Mesothelial cell of epicardium (in vitro differentiated cells): ENCODE results near the gene MYO1D. TPM values are rescaled to one million over a fixed set of nuclear protein-coding genes. Genes with fewer than 3 reads are reported as not detected.

Experiments
- DNase-seq, 2 experiments: peaks; one replicate each; pipeline ENCODE4 v3.0.0; 2021; ENCODE audit warnings: low spot score in 2 of 2; ENCODE audit not compliant: unreplicated experiment in 2 of 2
- H3K27ac Mint-ChIP-seq: 2 replicates; pipeline ENCODE4 v1.8.0; 2021; ENCODE audit warnings: mixed read lengths
- H3K27me3 Mint-ChIP-seq: 2 replicates; pipeline ENCODE4 v1.8.0; 2021; ENCODE audit warnings: low read depth, mixed read lengths
- H3K36me3 Mint-ChIP-seq: 2 replicates; pipeline ENCODE4 v1.8.0; 2021; ENCODE audit warnings: mixed read lengths
- H3K4me1 Mint-ChIP-seq: 2 replicates; pipeline ENCODE4 v1.8.0; 2021; ENCODE audit warnings: mixed read lengths
- H3K4me3 Mint-ChIP-seq: 2 replicates; pipeline ENCODE4 v1.8.0; 2021; ENCODE audit warnings: mild to moderate bottlenecking, moderate library complexity, mixed read lengths
- H3K9me3 Mint-ChIP-seq: 2 replicates; pipeline ENCODE4 v1.8.0; 2021; ENCODE audit warnings: mixed read lengths
- CTCF ChIP-seq: fragments of 200-600 bp; sonication (generic); IDR thresholded peaks from one replicate; pipeline ENCODE4 v1.5.0; 2021; ENCODE audit warnings: antibody characterized with exemption; ENCODE audit not compliant: unreplicated experiment
- total RNA-seq: library from RNA; stranded (reverse); gene quantifications from 3 replicates; pipeline ENCODE4 v1.2.1, GENCODE V29; 2021

The MYO1D gene
- total RNA-seq, 1 donor from 2014 or later: 48.6 TPM

- H3K27ac Mint-ChIP-seq: peak overlapping the region; percentile 94
- DNase-seq: no peak
These were observed 14.0 kb downstream of the MYO1D start for GRCh38 chr17:32862940-32863339.

GRCh38 chr17:32861981-32862380 lies 14.9 kb downstream of the MYO1D start:
- H3K4me3 Mint-ChIP-seq: no peak overlapping the region
- DNase-seq: no peak
- no peaks in the 10 kb centered on the region for H3K36me3 Mint-ChIP-seq
- no peaks in the 10 kb centered on the region for H3K27me3 Mint-ChIP-seq
- no peaks in the 10 kb centered on the region for H3K9me3 Mint-ChIP-seq
- peak overlapping the region; percentile 14 for H3K27ac Mint-ChIP-seq
- H3K4me1 Mint-ChIP-seq: peaks cover 37% of the 10 kb centered on the region
- no peak for TF ChIP-seq CTCF

More at GRCh38 chr17:32862940-32863339, 14.0 kb downstream of the MYO1D start:
- Mint-ChIP-seq H3K27me3 (no peaks in the 10 kb centered on the region), H3K4me1 (peaks cover 37% of the 10 kb centered on the region), H3K36me3 (no peaks in the 10 kb centered on the region), H3K4me3 (no peak overlapping the region), H3K9me3 (no peaks in the 10 kb centered on the region)
- TF ChIP-seq CTCF: no peak

GRCh38 chr17:32859857-32860525 lies 16.9 kb downstream of the MYO1D start:
- H3K27me3 Mint-ChIP-seq: no peaks in the 10 kb centered on the region
- H3K4me1 Mint-ChIP-seq: peaks cover 32% of the 10 kb centered on the region
- no peaks in the 10 kb centered on the region for H3K36me3 Mint-ChIP-seq
- no peaks in the 10 kb centered on the region for H3K9me3 Mint-ChIP-seq
- no peak overlapping the region for H3K27ac Mint-ChIP-seq
- no peak for TF ChIP-seq CTCF
- DNase-seq: no peak
- H3K4me3 Mint-ChIP-seq: no peak overlapping the region

- Mint-ChIP-seq H3K4me1 (peaks cover 19% of the 10 kb centered on the region), H3K27ac (no peak overlapping the region), H3K9me3 (no peaks in the 10 kb centered on the region), H3K4me3 (no peak overlapping the region), H3K36me3 (no peaks in the 10 kb centered on the region), H3K27me3 (no peaks in the 10 kb centered on the region)
- TF ChIP-seq CTCF: no peak
- no peak for DNase-seq
These were observed 21.3 kb downstream of the MYO1D start for GRCh38 chr17:32855620-32856019.

GRCh38 chr17:32854832-32855389 lies 22.0 kb downstream of the MYO1D start:
- TF ChIP-seq CTCF: peak; percentile 19

More at GRCh38 chr17:32854832-32855389, 22.0 kb downstream of the MYO1D start:
- no peaks in the 10 kb centered on the region for H3K9me3 Mint-ChIP-seq
- no peaks in the 10 kb centered on the region for H3K36me3 Mint-ChIP-seq
- DNase-seq: no peak
- H3K4me3 Mint-ChIP-seq: no peak overlapping the region
- H3K4me1 Mint-ChIP-seq: peaks cover 12% of the 10 kb centered on the region
- H3K27ac Mint-ChIP-seq: no peak overlapping the region
- H3K27me3 Mint-ChIP-seq: no peaks in the 10 kb centered on the region
